ENCODE data around the gene HMGCS2.

The HMGCS2 gene

DNA sequence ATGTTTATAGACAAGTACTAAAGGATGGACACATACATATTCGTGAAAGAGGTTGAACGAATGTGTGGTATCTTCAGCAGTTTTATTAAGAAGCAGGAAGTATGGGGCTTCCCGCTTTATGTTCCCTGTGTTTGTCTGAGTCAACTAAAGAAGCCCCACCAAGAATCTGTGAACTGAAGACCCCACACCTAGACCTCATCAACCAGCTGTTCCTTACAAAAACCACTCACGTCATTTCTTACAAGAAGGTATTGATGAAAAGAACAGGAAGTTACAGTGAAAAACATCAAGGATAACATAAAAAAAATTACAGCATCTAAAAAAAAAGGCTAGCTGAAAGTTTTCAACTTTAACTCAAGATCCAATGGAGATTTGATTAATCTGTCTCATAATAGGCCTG is 30.3 kb upstream of the HMGCS2 start:
- H3K4me3 ChIP-seq (ENCODE audit: low read depth, low read length), result no peak overlapping the region
- TF ChIP-seq, protein P1, sequence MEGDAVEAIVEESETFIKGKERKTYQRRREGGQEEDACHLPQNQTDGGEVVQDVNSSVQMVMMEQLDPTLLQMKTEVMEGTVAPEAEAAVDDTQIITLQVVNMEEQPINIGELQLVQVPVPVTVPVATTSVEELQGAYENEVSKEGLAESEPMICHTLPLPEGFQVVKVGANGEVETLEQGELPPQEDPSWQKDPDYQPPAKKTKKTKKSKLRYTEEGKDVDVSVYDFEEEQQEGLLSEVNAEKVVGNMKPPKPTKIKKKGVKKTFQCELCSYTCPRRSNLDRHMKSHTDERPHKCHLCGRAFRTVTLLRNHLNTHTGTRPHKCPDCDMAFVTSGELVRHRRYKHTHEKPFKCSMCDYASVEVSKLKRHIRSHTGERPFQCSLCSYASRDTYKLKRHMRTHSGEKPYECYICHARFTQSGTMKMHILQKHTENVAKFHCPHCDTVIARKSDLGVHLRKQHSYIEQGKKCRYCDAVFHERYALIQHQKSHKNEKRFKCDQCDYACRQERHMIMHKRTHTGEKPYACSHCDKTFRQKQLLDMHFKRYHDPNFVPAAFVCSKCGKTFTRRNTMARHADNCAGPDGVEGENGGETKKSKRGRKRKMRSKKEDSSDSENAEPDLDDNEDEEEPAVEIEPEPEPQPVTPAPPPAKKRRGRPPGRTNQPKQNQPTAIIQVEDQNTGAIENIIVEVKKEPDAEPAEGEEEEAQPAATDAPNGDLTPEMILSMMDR (IDR thresholded peaks at IDR 0.05; ENCODE audit: low read depth, low read length), result no peak

- TF ChIP-seq, protein P1 (IDR thresholded peaks at IDR 0.05; ENCODE audit: low read depth, low read length), result no peak
- no peak overlapping the region for H3K4me3 ChIP-seq (ENCODE audit: low read depth, low read length)
Observed at GRCh38 chr1:119797606-119798005, 28.9 kb upstream of the HMGCS2 start.

DNA sequence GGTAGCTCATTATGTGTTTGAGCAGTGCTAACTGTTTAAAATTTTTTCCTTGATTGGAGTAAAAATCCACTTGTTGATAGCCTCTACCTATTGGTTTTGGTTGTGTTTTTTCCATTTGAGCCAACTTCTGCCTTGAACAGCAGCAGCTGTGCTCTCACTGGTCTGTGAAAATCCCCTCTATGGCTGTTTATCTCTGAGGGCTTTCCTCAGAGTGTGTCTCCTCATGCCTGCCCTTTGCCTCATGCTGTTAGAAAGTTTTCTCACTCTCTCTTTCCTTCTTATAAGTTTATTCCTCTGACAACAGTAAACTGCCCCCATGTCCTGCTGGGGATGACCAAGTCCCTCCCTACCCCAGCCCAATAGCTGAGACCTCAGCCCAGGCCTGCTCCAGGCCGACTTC is 28.5 kb upstream of the HMGCS2 start:
- TF ChIP-seq, protein P1 (IDR thresholded peaks at IDR 0.05; ENCODE audit: low read depth, low read length), result no peak
- H3K4me3 ChIP-seq (ENCODE audit: low read depth, low read length), result no peak overlapping the region

DNA sequence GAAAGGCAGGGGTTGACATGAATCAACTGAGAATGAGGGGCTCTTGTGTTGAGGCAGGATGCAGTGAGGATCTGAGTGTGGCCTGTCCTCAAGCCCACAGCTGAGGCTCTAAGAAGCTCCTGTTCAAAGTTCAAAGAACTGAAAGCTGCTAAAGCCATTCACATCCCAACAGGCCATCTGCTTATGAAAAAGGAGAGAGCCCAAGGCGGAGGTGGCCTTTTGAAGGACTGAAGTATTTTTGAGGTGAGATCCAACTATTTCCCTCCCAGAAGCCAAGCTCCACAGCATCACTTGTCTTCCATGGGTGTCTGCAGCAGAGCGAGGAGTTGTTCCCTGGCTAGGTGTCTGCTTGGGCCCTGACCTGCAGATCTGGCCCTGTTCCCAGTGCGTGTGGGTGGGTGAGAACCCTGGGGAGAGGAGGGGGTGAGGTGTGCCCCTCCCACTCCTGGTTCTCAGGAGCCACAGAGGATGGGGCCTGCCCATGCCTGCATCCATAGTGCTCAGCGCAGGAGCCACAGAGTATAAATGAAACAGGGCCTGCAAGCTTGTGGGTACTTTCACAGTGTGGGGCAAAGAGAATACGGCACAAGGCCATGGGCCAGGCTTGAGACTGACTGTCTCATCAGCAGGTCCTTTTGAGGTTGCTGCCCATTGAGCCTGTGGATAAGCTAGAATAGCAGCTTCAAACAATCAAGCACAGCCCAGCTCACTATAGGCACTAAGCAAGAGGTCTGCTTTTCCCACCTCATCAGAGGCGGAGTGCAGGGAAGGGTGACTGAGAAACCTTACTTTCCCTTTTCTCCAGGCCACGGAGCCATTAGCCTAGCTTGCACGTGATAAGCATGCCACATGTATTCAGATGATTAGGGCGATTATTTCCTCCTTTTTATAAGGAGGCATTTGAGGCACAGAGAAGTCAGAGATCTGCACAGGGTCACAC is 26.8 kb upstream of the HMGCS2 start:
- TF ChIP-seq, protein P1 (IDR thresholded peaks at IDR 0.05; ENCODE audit: low read depth, low read length), result no peak
- H3K4me3 ChIP-seq (ENCODE audit: low read depth, low read length), result no peak overlapping the region

GRCh38 chr1:119794876-119795240 is 26.2 kb upstream of the HMGCS2 start:
- H3K4me3 ChIP-seq (ENCODE audit: low read depth, low read length), result no peak overlapping the region
- TF ChIP-seq, protein P1 (IDR thresholded peaks at IDR 0.05; ENCODE audit: low read depth, low read length), result no peak

GRCh38 chr1:119794230-119794875 is 25.6 kb upstream of the HMGCS2 start:
- H3K4me3 ChIP-seq (ENCODE audit: low read depth, low read length), result no peak overlapping the region
- TF ChIP-seq, protein P1 (IDR thresholded peaks at IDR 0.05; ENCODE audit: low read depth, low read length), result no peak

DNA sequence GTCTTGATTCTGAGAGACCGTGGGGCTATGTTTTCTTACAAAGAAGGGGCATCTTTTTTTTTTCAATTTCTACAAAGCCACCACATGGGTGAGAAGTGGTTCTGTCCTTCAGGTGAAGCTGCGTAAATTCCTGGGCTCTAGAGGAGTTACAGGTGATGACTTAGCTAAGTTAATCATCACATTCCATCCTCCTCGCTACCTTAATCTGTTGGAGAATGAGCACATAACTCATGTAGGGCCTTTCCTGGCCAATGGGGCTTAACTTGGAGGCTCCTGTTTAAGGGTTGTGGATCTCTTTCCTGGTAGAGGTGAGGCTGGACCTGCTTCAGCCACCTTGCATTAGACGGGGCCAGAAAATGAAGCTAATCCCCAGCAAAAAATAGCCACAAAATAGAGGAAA is 22.7 kb upstream of the HMGCS2 start:
- TF ChIP-seq, protein P1 (IDR thresholded peaks at IDR 0.05; ENCODE audit: low read depth, low read length), result no peak
- no peak overlapping the region for H3K4me3 ChIP-seq (ENCODE audit: low read depth, low read length)
